ENCODE data around the gene RNASE11.

GRCh38 chr14:20631023-20631879, 43.5 kb upstream of the RNASE11 start:
- no peak for TF ChIP-seq POLR2A (IDR thresholded peaks at IDR 0.05; ENCODE audit: low read depth, low read length)
- no peak for TF ChIP-seq TAF1 (IDR thresholded peaks at IDR 0.05; ENCODE audit: low read depth, low read length)
- no peak for TF ChIP-seq POLR2AphosphoS5 (IDR thresholded peaks at IDR 0.05; ENCODE audit: low read depth, low read length)
- no peak for TF ChIP-seq SPI1 (IDR thresholded peaks at IDR 0.05; ENCODE audit: low read depth, low read length)
- TF ChIP-seq POU2F2 (IDR thresholded peaks at IDR 0.05; ENCODE audit: low read depth, low read length), result no peak
- no peak for TF ChIP-seq PAX5 (IDR thresholded peaks at IDR 0.05; ENCODE audit: insufficient read depth, low read length, severe bottlenecking)
